HepG2 (cell line): ENCODE measurements around the gene LIMK2. TPM values are rescaled to one million over a fixed set of nuclear protein-coding genes. Genes with fewer than 3 reads are reported as not detected.
A peak's percentile ranks its signal among the peaks of the same experiment; 100 is the strongest.

Experiments used
- AGO1 ChIP-seq: fragments of 200-400 bp; formaldehyde crosslinking; IDR thresholded peaks from 2 replicates; pipeline ENCODE4 v1.6.1; 2017; ENCODE audit warnings: mild to moderate bottlenecking, low read depth, low read length, moderate library complexity; ENCODE audit not compliant: poor library complexity, severe bottlenecking
- FOXM1 ChIP-seq: sonication (generic); formaldehyde crosslinking; IDR thresholded peaks from 2 replicates; pipeline ENCODE4 v1.5.0; 2020; ENCODE audit warnings: missing genetic modification reagents
- IRX3 ChIP-seq: sonication (generic); formaldehyde crosslinking; IDR thresholded peaks from 2 replicates; pipeline ENCODE4 v1.8.1; 2023; ENCODE audit warnings: mild to moderate bottlenecking, low read depth, missing genetic modification reagents, borderline replicate concordance
- KDM4B ChIP-seq: sonication (generic); formaldehyde crosslinking; IDR thresholded peaks from 2 replicates; pipeline ENCODE4 v1.4.0; 2020; ENCODE audit warnings: missing genetic modification reagents
- KLF16 ChIP-seq, 2 experiments: sonication (generic) in 1 of 2; formaldehyde crosslinking in 1 of 2; IDR thresholded peaks; 2 replicates each; pipeline versions ENCODE4 v1.6.1 to v1.8.0; 2016 to 2023; ENCODE audit warnings: missing genetic modification reagents in 2 of 2, missing compliant biosample characterization in 1 of 2
- MAZ ChIP-seq, 2 experiments: sonication (generic) in 1 of 2; formaldehyde crosslinking in 1 of 2; IDR thresholded peaks; 2 replicates each; pipeline versions ENCODE4 v1.5.0 to v1.6.1; 2012 to 2020; ENCODE audit warnings: low read depth in 2 of 2, mild to moderate bottlenecking in 2 of 2, borderline replicate concordance in 1 of 2, improper control_type of control experiment in 1 of 2, low read length in 1 of 2, missing genetic modification reagents in 1 of 2, moderate library complexity in 1 of 2
- NONO ChIP-seq, 2 experiments: fragments of 450-650 bp in 1 of 2; sonication (generic) in 1 of 2; formaldehyde crosslinking in 1 of 2; IDR thresholded peaks in 1 of 2; conservative IDR thresholded peaks in 1 of 2; 2 replicates each; pipeline versions ENCODE4 v1.6.1 to v1.8.0; 2017 to 2022; ENCODE audit warnings: mild to moderate bottlenecking in 1 of 2, missing genetic modification reagents in 1 of 2, moderate library complexity in 1 of 2
- PAF1 ChIP-seq: IDR thresholded peaks from 2 replicates; pipeline ENCODE4 v1.6.1; 2016; ENCODE audit warnings: missing genetic modification reagents, missing compliant biosample characterization
- PAWR ChIP-seq: sonication (generic); formaldehyde crosslinking; IDR thresholded peaks from 2 replicates; pipeline ENCODE4 v1.4.0; 2020; ENCODE audit warnings: missing genetic modification reagents, mild to moderate bottlenecking, borderline replicate concordance
- PCBP2 ChIP-seq: fragments of 200-400 bp; formaldehyde crosslinking; optimal IDR thresholded peaks from 2 replicates; pipeline ENCODE3; 2018; ENCODE audit warnings: low read length, low read depth; ENCODE audit not compliant: poor library complexity, severe bottlenecking
- RAD21 ChIP-seq: fragments of 450-650 bp; formaldehyde crosslinking; IDR thresholded peaks from 2 replicates; pipeline ENCODE4 v1.5.0; 2020; ENCODE audit warnings: mild to moderate bottlenecking
- SAFB2 ChIP-seq: sonication (generic); formaldehyde crosslinking; IDR thresholded peaks from 2 replicates; pipeline ENCODE4 v1.5.1; 2020; ENCODE audit warnings: missing genetic modification reagents, low read depth, mild to moderate bottlenecking, borderline replicate concordance
- SMAD9 ChIP-seq: sonication (generic); formaldehyde crosslinking; IDR thresholded peaks from 2 replicates; pipeline ENCODE4 v1.5.1; 2020; ENCODE audit warnings: mild to moderate bottlenecking, missing genetic modification reagents
- ZFAT ChIP-seq: sonication (generic); formaldehyde crosslinking; conservative IDR thresholded peaks from 2 replicates; pipeline ENCODE4 v1.8.1; 2023; ENCODE audit warnings: missing genetic modification reagents, inconsistent platforms
- ZFP82 ChIP-seq: sonication (generic); formaldehyde crosslinking; IDR thresholded peaks from 2 replicates; pipeline ENCODE4 v1.5.1; 2020; ENCODE audit warnings: mild to moderate bottlenecking, missing genetic modification reagents, borderline replicate concordance
- ZFY ChIP-seq: sonication (generic); formaldehyde crosslinking; IDR thresholded peaks from 2 replicates; pipeline ENCODE4 v1.4.0; 2020; ENCODE audit warnings: missing genetic modification reagents
- ZNF205 ChIP-seq: IDR thresholded peaks from 2 replicates; pipeline ENCODE4 v1.6.1; 2018; ENCODE audit warnings: missing biosample characterization, missing genetic modification reagents
- ZNF232 ChIP-seq: sonication (generic); formaldehyde crosslinking; IDR thresholded peaks from 2 replicates; pipeline ENCODE4 v1.4.0; 2020; ENCODE audit warnings: missing genetic modification reagents, borderline replicate concordance
- ZNF317 ChIP-seq: sonication (generic); formaldehyde crosslinking; IDR thresholded peaks from 2 replicates; pipeline ENCODE4 v1.5.0; 2020; ENCODE audit warnings: mild to moderate bottlenecking, missing genetic modification reagents
- ZNF468 ChIP-seq: sonication (generic); formaldehyde crosslinking; IDR thresholded peaks from 2 replicates; pipeline ENCODE4 v1.8.0; 2022; ENCODE audit warnings: mild to moderate bottlenecking, moderate library complexity, missing genetic modification reagents
- ZNF547 ChIP-seq: sonication (generic); formaldehyde crosslinking; IDR thresholded peaks from 2 replicates; pipeline ENCODE4 v1.5.1; 2020; ENCODE audit warnings: mild to moderate bottlenecking, missing genetic modification reagents
- ZNF562 ChIP-seq: sonication (generic); formaldehyde crosslinking; IDR thresholded peaks from 2 replicates; pipeline ENCODE4 v1.8.0; 2022; ENCODE audit warnings: missing genetic modification reagents, borderline replicate concordance
- polyA plus RNA-seq, 8 experiments: library from polyadenylated mRNA; depleted of rRNA in 3 of 8; stranded (reverse) in 7 of 8; unstranded in 1 of 8; fragments of >200 nt; fragmentation: Illumina TruSeq in 4 of 8; extraction: Trizol in 4 of 8; gene quantifications; 2 replicates each; pipeline versions ENCODE4 v1.2.1 to v1.2.3, GENCODE V29; 2011 to 2016; ENCODE audit warnings: low read depth in 4 of 8, missing spikeins in 1 of 8, mixed read lengths in 1 of 8; ENCODE audit not compliant: insufficient read depth in 1 of 8
- total RNA-seq, 5 experiments: library from RNA; depleted of rRNA; stranded (reverse); fragments of >200 nt; fragmentation: Illumina TruSeq; extraction: Trizol; gene quantifications; 2 replicates each; pipeline ENCODE4 v1.2.3, GENCODE V29; 2016; ENCODE audit warnings: low read depth in 1 of 5
- TF ChIP-seq, protein P1 (sequence below): sonication (generic); formaldehyde crosslinking; IDR thresholded peaks from 2 replicates; pipeline ENCODE4 v1.8.0; 2022; ENCODE audit warnings: missing genetic modification reagents, mild to moderate bottlenecking, borderline replicate concordance
- TF ChIP-seq, protein P2 (sequence below): sonication (generic); formaldehyde crosslinking; IDR thresholded peaks from 2 replicates; pipeline ENCODE4 v1.8.1; 2022; ENCODE audit warnings: mild to moderate bottlenecking, missing genetic modification reagents
- TF ChIP-seq, protein P3 (sequence below): sonication (generic); formaldehyde crosslinking; IDR thresholded peaks from 2 replicates; pipeline ENCODE4 v1.8.0; 2022; ENCODE audit warnings: mild to moderate bottlenecking, missing genetic modification reagents

LIMK2 gene
- total and polyA plus RNA-seq, 2 of the 13 experiments (the other 11 are each of a cell fraction or from before 2014, with no cell fraction given) = 20.9 to 29.8 TPM

DNA sequence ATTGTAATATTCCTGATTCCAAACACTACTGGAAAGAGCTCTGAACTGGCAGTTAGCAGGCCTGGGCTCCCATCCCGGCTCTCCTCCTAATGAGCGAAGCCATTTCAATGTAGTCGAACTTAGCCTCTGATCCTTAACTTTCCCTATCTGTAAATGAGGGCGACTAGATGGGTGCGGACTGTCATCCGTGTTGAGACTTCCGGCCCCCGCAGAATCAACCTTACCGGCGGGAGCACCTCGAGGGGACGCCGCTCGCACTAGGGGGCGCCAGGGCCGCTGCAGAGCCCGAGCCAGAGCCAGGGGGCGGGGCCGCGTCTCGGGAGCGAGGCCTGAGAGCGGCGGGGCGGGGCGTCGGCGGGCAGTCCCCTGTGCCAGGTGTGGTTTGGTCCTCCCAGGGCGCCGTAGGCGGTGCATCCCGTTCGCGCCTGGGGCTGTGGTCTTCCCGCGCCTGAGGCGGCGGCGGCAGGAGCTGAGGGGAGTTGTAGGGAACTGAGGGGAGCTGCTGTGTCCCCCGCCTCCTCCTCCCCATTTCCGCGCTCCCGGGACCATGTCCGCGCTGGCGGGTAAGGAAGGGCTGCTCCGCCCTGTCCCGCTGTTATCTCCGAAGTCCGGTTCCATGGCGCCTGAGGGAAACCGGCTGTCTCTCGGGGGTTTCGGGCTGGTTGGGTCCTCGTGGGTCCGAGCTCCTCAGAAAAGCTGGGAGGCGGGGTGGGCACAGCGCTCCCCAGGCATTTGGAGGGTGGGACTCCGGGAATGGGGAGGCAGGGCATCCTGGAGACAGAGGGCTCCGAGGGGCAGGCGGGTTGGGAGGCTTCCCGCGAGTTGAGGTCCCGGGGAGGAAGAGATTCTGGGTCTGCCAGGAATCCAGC is at the start of gene LIMK2 (continued):
- TF ChIP-seq RAD21 = peak; percentile 86
- no peak for TF ChIP-seq PAF1
- TF ChIP-seq AGO1 = peak; percentile 38
- TF ChIP-seq PAWR = no peak
- TF ChIP-seq SAFB2 (CRISPR knock-in tag) = no peak
- TF ChIP-seq PCBP2 = no peak
- TF ChIP-seq ZFY = peak; percentile 49; the same call in 1 of the 2 replicates
- no peak for TF ChIP-seq ZNF562
- no peak for TF ChIP-seq NONO (IDR thresholded peaks at IDR 0.05)
- peak; percentile 85 for TF ChIP-seq NONO (CRISPR knock-in tag; conservative IDR thresholded peaks at IDR 0.05)
- TF ChIP-seq MAZ (IDR thresholded peaks at IDR 0.05; ENCODE audit: borderline replicate concordance, low read depth, low read length) = peak; percentile 92
- peak; percentile 89 for TF ChIP-seq MAZ (CRISPR knock-in tag; IDR thresholded peaks at IDR 0.05; ENCODE audit: low read depth)
- no peak for TF ChIP-seq ZFAT
- TF ChIP-seq SMAD9 = peak; percentile 81; the same call in 1 of the 2 replicates
- TF ChIP-seq KLF16 (CRISPR knock-in tag; IDR thresholded peaks at IDR 0.05) = peak in 1 of 2 experiments; percentile 92; a peak in 2 of 4 replicates
- TF ChIP-seq ZNF468 (CRISPR knock-in tag) = no peak
- TF ChIP-seq ZNF205 (CRISPR knock-in tag) = peak; percentile 69; the same call in 1 of the 2 replicates
- 0 out of 2 replicates have a peak, but pooled peaks have one; percentile 20 for TF ChIP-seq ZNF232
- TF ChIP-seq, protein P1, sequence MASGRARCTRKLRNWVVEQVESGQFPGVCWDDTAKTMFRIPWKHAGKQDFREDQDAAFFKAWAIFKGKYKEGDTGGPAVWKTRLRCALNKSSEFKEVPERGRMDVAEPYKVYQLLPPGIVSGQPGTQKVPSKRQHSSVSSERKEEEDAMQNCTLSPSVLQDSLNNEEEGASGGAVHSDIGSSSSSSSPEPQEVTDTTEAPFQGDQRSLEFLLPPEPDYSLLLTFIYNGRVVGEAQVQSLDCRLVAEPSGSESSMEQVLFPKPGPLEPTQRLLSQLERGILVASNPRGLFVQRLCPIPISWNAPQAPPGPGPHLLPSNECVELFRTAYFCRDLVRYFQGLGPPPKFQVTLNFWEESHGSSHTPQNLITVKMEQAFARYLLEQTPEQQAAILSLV (CRISPR knock-in tag) = no peak
- TF ChIP-seq ZNF317 (CRISPR knock-in tag) = no peak
- TF ChIP-seq, protein P2, sequence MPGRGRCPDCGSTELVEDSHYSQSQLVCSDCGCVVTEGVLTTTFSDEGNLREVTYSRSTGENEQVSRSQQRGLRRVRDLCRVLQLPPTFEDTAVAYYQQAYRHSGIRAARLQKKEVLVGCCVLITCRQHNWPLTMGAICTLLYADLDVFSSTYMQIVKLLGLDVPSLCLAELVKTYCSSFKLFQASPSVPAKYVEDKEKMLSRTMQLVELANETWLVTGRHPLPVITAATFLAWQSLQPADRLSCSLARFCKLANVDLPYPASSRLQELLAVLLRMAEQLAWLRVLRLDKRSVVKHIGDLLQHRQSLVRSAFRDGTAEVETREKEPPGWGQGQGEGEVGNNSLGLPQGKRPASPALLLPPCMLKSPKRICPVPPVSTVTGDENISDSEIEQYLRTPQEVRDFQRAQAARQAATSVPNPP = no peak
- 0 out of 2 replicates have a peak, but pooled peaks have one; percentile 15 for TF ChIP-seq FOXM1 (CRISPR knock-in tag)
- peak; percentile 60; the same call in 1 of the 2 replicates for TF ChIP-seq ZNF547 (CRISPR knock-in tag)
- no peak for TF ChIP-seq ZFP82 (CRISPR knock-in tag)
- peak; percentile 67; the same call in 1 of the 2 replicates for TF ChIP-seq IRX3 (CRISPR knock-in tag)
- peak; percentile 58; the same call in 1 of the 2 replicates for TF ChIP-seq KDM4B (CRISPR knock-in tag)
- TF ChIP-seq, protein P3, sequence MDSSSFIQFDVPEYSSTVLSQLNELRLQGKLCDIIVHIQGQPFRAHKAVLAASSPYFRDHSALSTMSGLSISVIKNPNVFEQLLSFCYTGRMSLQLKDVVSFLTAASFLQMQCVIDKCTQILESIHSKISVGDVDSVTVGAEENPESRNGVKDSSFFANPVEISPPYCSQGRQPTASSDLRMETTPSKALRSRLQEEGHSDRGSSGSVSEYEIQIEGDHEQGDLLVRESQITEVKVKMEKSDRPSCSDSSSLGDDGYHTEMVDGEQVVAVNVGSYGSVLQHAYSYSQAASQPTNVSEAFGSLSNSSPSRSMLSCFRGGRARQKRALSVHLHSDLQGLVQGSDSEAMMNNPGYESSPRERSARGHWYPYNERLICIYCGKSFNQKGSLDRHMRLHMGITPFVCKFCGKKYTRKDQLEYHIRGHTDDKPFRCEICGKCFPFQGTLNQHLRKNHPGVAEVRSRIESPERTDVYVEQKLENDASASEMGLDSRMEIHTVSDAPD (CRISPR knock-in tag) = 0 out of 2 replicates have a peak, but pooled peaks have one; percentile 63
